LNCAP (cell line): ENCODE results near the gene PECR.

ENCODE experiments used
- CTCF ChIP-seq: fragments of 450-650 bp; IDR thresholded peaks from 2 replicates; pipeline ENCODE4 v1.5.1; 2017; ENCODE audit warnings: mild to moderate bottlenecking

PECR gene

DNA sequence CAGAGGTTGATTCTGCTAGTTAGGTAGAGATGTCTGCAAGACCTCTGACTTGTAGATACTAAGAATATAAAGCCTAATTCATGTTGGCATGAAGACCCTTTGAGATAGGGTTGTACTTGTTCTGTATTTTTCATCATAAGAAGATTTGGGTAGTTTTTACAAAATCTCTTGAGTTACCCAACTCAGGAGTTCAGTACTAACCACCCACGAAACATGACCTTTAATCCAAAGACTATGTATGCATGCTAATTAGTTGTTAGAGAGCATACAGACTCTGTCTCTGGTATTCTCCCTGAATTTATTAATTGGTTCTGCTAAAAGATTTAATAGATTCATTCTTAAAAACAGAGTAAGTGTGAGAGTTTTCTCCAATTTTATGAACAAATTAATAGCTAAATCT, 16.9 kb downstream of the PECR start:
- no peak for TF ChIP-seq CTCF

DNA sequence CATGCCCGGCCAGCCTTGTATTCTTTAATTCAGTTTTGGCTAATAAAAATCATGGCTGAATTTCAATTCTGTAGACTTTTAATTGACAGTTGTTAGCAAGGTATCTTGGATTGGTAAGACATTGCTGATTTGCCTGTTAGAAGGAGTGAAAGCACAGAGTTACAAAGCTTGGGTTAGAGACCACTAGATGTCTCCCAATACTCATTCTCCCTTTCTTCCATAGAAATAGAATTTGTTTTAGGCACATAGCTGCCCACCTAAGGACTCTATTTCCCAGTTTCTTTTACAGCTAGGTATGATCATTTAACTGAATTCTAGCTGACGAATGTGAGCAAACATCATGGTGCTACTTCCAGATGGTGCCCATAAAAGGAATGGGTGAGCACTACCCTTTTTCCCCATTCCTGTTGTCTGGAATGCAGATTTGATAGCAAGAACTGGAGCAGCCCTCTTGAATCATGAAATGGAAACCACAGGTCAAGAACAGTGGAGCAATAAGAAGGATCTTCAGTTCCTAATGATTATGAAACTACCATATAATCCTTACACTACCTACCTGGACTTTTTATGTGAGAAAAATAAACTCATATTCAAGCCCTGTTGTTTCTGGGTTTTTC, 17.5 kb downstream of the PECR start:
- no peak for TF ChIP-seq CTCF

- 0 out of 2 replicates have a peak, but pooled peaks have one; percentile 16 for TF ChIP-seq CTCF
These were observed 22.3 kb downstream of the PECR start for GRCh38 chr2:216059233-216059834.

DNA sequence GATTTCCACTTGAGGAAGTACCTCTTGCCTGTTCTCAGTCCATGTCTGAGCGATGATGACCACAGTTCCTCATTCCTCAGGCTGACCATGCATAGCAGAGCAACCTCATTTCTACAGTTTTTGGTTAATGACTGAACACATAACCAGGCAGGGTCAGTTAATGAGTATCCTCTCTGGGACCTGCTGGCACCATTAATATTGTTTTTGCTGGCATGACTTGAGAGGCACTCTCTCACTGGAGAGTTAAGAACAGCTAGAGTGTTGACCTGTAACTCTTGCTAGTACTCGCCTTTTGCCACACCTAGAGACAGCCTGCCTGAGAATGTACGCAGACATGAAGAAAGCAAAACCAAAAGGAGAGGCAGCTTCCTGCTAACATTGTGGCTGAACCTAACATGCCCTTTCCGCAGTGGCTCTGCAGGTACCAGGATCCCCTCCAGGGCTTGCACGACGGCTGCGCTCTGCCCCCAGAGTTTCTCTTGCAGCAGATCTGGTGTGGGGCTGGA, 23.9 kb downstream of the PECR start:
- no peak for TF ChIP-seq CTCF

DNA sequence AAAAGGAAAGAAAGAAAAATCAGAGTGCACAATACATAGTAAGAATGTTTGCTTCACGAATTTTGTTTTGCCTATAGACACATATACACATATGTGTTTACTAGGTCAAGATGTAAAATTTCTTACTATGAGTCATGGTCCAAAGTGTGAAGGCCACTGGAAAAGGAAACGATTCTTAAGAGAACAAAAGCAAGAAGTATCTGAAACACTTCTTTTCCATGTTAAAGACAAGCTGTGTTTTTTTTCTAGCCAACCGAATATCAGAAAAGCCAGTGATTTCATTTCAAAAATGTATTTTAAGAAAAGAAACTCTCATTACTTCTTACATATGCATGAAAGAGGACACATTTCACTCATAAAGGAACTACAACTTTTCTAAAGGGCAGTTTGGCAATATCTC, 24.9 kb downstream of the PECR start:
- TF ChIP-seq CTCF = no peak

DNA sequence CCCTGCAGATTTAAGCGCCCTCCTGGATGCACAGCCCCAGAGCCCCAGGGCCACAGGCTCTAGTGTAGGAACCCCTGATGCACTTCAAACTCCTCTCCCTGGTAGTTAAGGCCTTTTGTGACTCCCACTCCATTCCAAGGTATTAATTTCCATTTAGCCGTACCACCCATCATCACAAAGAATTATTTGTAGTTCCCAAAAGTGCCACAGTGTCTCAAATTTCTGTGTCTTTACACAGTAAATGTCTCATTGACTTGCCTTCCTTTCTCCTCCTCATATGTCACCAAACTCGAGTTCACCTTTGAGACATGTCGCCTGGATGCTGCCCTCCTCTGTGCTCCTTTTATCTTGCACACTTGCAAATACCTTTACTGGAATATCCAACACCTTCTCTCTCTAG, 25.9 kb downstream of the PECR start:
- no peak for TF ChIP-seq CTCF

DNA sequence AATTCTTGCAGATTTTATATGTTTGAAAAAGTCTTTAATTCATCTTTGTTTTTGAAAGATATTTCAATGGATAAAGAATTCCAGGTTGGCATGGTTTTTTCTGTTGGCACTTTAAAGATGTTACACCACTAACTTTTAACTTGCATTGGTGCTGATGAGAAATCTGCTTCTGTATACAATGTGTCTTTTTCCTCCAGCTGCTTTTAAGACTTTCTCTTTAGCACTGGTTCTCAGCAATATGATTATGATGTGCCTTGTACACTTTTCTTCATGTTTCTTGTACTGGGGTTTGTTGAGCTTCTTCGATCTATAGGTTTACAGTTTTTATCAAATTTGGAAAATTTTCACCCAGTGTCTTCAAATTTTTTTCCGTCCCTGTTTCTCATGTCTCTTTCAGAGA, 29.2 kb downstream of the PECR start:
- no peak for TF ChIP-seq CTCF
